IMR-90 (cell line): ENCODE results near the gene LIX1. TPM values are rescaled to one million over a fixed set of nuclear protein-coding genes. Genes with fewer than 3 reads are reported as not detected.

Experiments used
- ATAC-seq: fragments of 200-7000 bp; cut with Tn5 transposase; 2 replicates; pipeline ENCODE4 v1.9.1; 2020; ENCODE audit warnings: low read depth, mild to moderate bottlenecking, moderate library complexity
- BruUV-seq: library from RNA; stranded (reverse); fragments of 400-500 nt; replicated peaks from 2 replicates; lab custom pipeline; 2021; lab: Mats Ljungman, UMichigan
- CTCF ChIA-PET: fragments of 300-600 bp; formaldehyde crosslinking; extraction: SDS; loops from one replicate; lab custom pipeline; 2021; ENCODE audit warnings: antibody characterized with exemption; lab: Yijun Ruan, JAX
- POLR2A ChIA-PET: fragments of 300-600 bp; sonication (Branson Sonifier 250); formaldehyde crosslinking; loops from one replicate; lab custom pipeline; 2022; ENCODE audit warnings: antibody characterized with exemption; ENCODE audit not compliant: unreplicated experiment; lab: Charles Lee
- DNase-seq: peaks from one replicate; pipeline ENCODE4 v3.0.0; 2013
- H2AFZ ChIP-seq: replicated peaks from 2 replicates; pipeline ENCODE3; 2013; ENCODE audit warnings: low read length, mild to moderate bottlenecking; ENCODE audit not compliant: poor library complexity
- H2AK5ac ChIP-seq: 2 replicates; pipeline ENCODE4 v1.6.1; 2013; ENCODE audit warnings: low read depth, low read length, inconsistent platforms
- H2AK9ac ChIP-seq: replicated peaks from 2 replicates; pipeline ENCODE3; 2013; ENCODE audit warnings: mild to moderate bottlenecking, low read depth, low read length, moderate library complexity; ENCODE audit not compliant: poor library complexity
- H2BK120ac ChIP-seq: 2 replicates; pipeline ENCODE4 v1.6.1; 2013; ENCODE audit warnings: low read depth, low read length, inconsistent platforms
- H2BK15ac ChIP-seq: 3 replicates; pipeline ENCODE4 v1.6.1; 2013; ENCODE audit warnings: low read depth, low read length, inconsistent platforms
- H2BK20ac ChIP-seq: 2 replicates; pipeline ENCODE4 v1.6.1; 2013; ENCODE audit warnings: low read depth, mild to moderate bottlenecking, inconsistent platforms, low read length, moderate library complexity
- H2BK5ac ChIP-seq: 2 replicates; pipeline ENCODE4 v1.6.1; 2013; ENCODE audit warnings: mild to moderate bottlenecking, low read depth, low read length, inconsistent platforms; ENCODE audit not compliant: poor library complexity, severe bottlenecking
- H3K14ac ChIP-seq: replicated peaks from 2 replicates; pipeline ENCODE4 v1.6.1; 2013; ENCODE audit warnings: low read depth, low read length, inconsistent platforms
- H3K18ac ChIP-seq: 2 replicates; pipeline ENCODE4 v1.6.1; 2013; ENCODE audit warnings: low read depth, low read length, control low read depth
- H3K23ac ChIP-seq: 2 replicates; pipeline ENCODE4 v1.6.1; 2013; ENCODE audit warnings: low read depth, low read length, inconsistent platforms
- H3K27ac ChIP-seq: 2 replicates; pipeline ENCODE4 v1.5.1; 2013; ENCODE audit warnings: mild to moderate bottlenecking, control low read depth, low read length; ENCODE audit not compliant: insufficient read depth
- H3K27me3 ChIP-seq: 2 replicates; pipeline ENCODE4 v1.6.1; 2013; ENCODE audit warnings: low read length; ENCODE audit not compliant: control insufficient read depth, insufficient read depth
- H3K36me3 ChIP-seq: 2 replicates; pipeline ENCODE4 v1.6.1; 2013; ENCODE audit warnings: low read length, mixed read lengths; ENCODE audit not compliant: control insufficient read depth, insufficient read depth
- H3K4ac ChIP-seq: 2 replicates; pipeline ENCODE4 v1.6.1; 2013; ENCODE audit warnings: low read depth, low read length, inconsistent platforms
- H3K4me1 ChIP-seq: 2 replicates; pipeline ENCODE4 v1.6.1; 2013; ENCODE audit warnings: low read length, mixed read lengths; ENCODE audit not compliant: control insufficient read depth, insufficient read depth
- H3K4me2 ChIP-seq: 2 replicates; pipeline ENCODE4 v1.6.1; 2013; ENCODE audit warnings: low read depth, mild to moderate bottlenecking, control low read depth, low read length, moderate library complexity
- H3K4me3 ChIP-seq: 2 replicates; pipeline ENCODE4 v1.5.1; 2013; ENCODE audit warnings: low read depth, mild to moderate bottlenecking, control low read depth, low read length, moderate library complexity; ENCODE audit not compliant: insufficient read depth
- H3K56ac ChIP-seq: 2 replicates; pipeline ENCODE4 v1.6.1; 2013; ENCODE audit warnings: low read length, inconsistent platforms; ENCODE audit not compliant: insufficient read depth; ENCODE audit errors: extremely low read depth
- H3K79me1 ChIP-seq, 2 experiments: 2 replicates each; pipeline ENCODE4 v1.6.1; 2013; ENCODE audit warnings: low read length in 2 of 2, inconsistent platforms in 1 of 2, low read depth in 1 of 2
- H3K9ac ChIP-seq: 2 replicates; pipeline ENCODE4 v1.6.1; 2013; ENCODE audit warnings: low read depth, low read length, control low read depth
- H3K9me1 ChIP-seq: 2 replicates; pipeline ENCODE4 v1.6.1; 2013; ENCODE audit warnings: low read length, inconsistent platforms; ENCODE audit not compliant: insufficient read depth
- H3K9me3 ChIP-seq: 2 replicates; pipeline ENCODE4 v1.6.1; 2013; ENCODE audit warnings: low read length; ENCODE audit not compliant: control insufficient read depth, insufficient read depth
- H4K20me1 ChIP-seq: 2 replicates; pipeline ENCODE4 v1.6.1; 2013; ENCODE audit warnings: low read length, inconsistent platforms; ENCODE audit not compliant: insufficient read depth
- H4K5ac ChIP-seq: 2 replicates; pipeline ENCODE4 v1.6.1; 2013; ENCODE audit warnings: mild to moderate bottlenecking, low read depth, low read length, control low read depth
- H4K8ac ChIP-seq, 2 experiments: 2 replicates each; pipeline ENCODE4 v1.6.1; 2013; ENCODE audit warnings: low read depth in 2 of 2, low read length in 2 of 2, control low read depth in 1 of 2, inconsistent platforms in 1 of 2
- H4K91ac ChIP-seq: 2 replicates; pipeline ENCODE4 v1.6.1; 2013; ENCODE audit warnings: low read depth, low read length, inconsistent platforms; ENCODE audit not compliant: insufficient read depth
- BHLHE40 ChIP-seq: fragments of 150-350 bp; IDR thresholded peaks from 2 replicates; pipeline ENCODE4 v1.6.1; 2016; ENCODE audit warnings: mild to moderate bottlenecking, low read depth, low read length
- CEBPB ChIP-seq: IDR thresholded peaks from 2 replicates; pipeline ENCODE4 v1.6.1; 2012; ENCODE audit warnings: low read depth, low read length, improper control_type of control experiment
- CHD1 ChIP-seq: IDR thresholded peaks from 2 replicates; pipeline ENCODE4 v1.6.1; 2012; ENCODE audit warnings: low read depth, low read length, improper control_type of control experiment
- MAFK ChIP-seq: IDR thresholded peaks from 2 replicates; pipeline ENCODE4 v1.6.1; 2012; ENCODE audit warnings: low read depth, low read length, improper control_type of control experiment
- MAZ ChIP-seq: IDR thresholded peaks from 2 replicates; pipeline ENCODE4 v1.6.1; 2012; ENCODE audit warnings: low read depth, mild to moderate bottlenecking, low read length, improper control_type of control experiment, moderate library complexity, borderline replicate concordance
- SMC3 ChIP-seq: fragments of 150-350 bp; IDR thresholded peaks from 2 replicates; pipeline ENCODE4 v1.6.1; 2016; ENCODE audit warnings: low read depth, mild to moderate bottlenecking, antibody characterized with exemption, low read length, moderate library complexity
- WGBS, 2 experiments: methylation state at CpG; one replicate each; pipeline versions ENCODE4 v1.1.5 to v1.1.7; 2013; ENCODE audit warnings: missing lambda C conversion rate in 2 of 2; ENCODE audit not compliant: insufficient read length in 1 of 2; ENCODE audit errors: extremely low coverage in 2 of 2; 5-methylcytosine and 5-hydroxymethylcytosine counted together
- dilution Hi-C: fragments of 300-500 bp; cut with HindIII; formaldehyde crosslinking; loops from one replicate; pipeline ENCODE4 v1.14.3; 2018; ENCODE audit warnings: low sequenced_read_pairs; ENCODE audit not compliant: unreplicated experiment
- in situ Hi-C: fragments of 300-500 bp; cut with MboI; formaldehyde crosslinking; loops from 3 replicates; pipeline ENCODE4 v1.14.3; 2019; ENCODE audit warnings: low sequenced_read_pairs, inconsistent platforms, mixed read lengths
- intact Hi-C: fragments of 100-400 bp; cut with micrococcal nuclease; formaldehyde crosslinking; loops from 2 replicates; pipeline ENCODE4 v1.10.0; 2022
- polyA plus RNA-seq, 3 experiments: library from polyadenylated mRNA; depleted of rRNA; stranded (reverse); fragments of >200 nt; gene quantifications; 2 replicates each; pipeline ENCODE4 v1.2.3, GENCODE V29; 2012; ENCODE audit warnings: low replicate concordance in 1 of 3
- total RNA-seq: library from RNA; depleted of rRNA; stranded (reverse); fragments of >200 nt; gene quantifications from 2 replicates; pipeline ENCODE4 v1.2.3, GENCODE V29; 2012
- TF ChIP-seq, protein P1 (sequence below): fragments of 150-350 bp; IDR thresholded peaks from 2 replicates; pipeline ENCODE4 v1.6.1; 2017; ENCODE audit warnings: mild to moderate bottlenecking, antibody characterized with exemption, low read length, low read depth

The LIX1 gene
- total and polyA plus RNA-seq, 2 of the 4 experiments (the other 2 are of a cell fraction) = not detected

- 100% methylated on average over 1 of the region's 5 CpGs; no CpG with 5 or more reads in 1 of the 2 experiments for WGBS, 2 experiments
- Histone ChIP-seq H3K4ac (no peak overlapping the region), H4K20me1 (no peaks in the 10 kb centered on the region), H3K9me3 (no peaks in the 10 kb centered on the region), H3K14ac (no peak overlapping the region), H4K5ac (no peak overlapping the region), H3K36me3 (no peaks in the 10 kb centered on the region), H3K27ac (no peak overlapping the region), H3K4me3 (no peak overlapping the region), H2BK120ac (no peak overlapping the region), H3K4me1 (no peaks in the 10 kb centered on the region), H3K23ac (no peak overlapping the region), H3K9me1 (no peaks in the 10 kb centered on the region), H2BK20ac (no peak overlapping the region), H3K27me3 (no peaks in the 10 kb centered on the region), H2BK15ac (no peak overlapping the region), H3K18ac (no peak overlapping the region), H3K56ac (no peak overlapping the region), H2AK5ac (no peak overlapping the region), H4K8ac (no peak overlapping the region), H2BK5ac (no peak overlapping the region), H3K9ac (no peak overlapping the region), H3K4me2 (no peak overlapping the region), H4K91ac (no peak overlapping the region), H2AK9ac (no peak overlapping the region), H2AFZ (no peak overlapping the region), H3K79me1 (no peaks in the 10 kb centered on the region)
- dilution Hi-C loops = no loop called here
- no peak for ATAC-seq
- ChIA-PET CTCF (interaction anchor here (0.6 kb wide), 1 partner anchor 79 kb away, joined by 3 read pairs; no protein-coding TSS in a partner anchor), POLR2A (no interaction called here)
- no TSS peak for BruUV-seq
- TF ChIP-seq MAFK = no peak
- no peak for TF ChIP-seq BHLHE40
- TF ChIP-seq, protein P1, sequence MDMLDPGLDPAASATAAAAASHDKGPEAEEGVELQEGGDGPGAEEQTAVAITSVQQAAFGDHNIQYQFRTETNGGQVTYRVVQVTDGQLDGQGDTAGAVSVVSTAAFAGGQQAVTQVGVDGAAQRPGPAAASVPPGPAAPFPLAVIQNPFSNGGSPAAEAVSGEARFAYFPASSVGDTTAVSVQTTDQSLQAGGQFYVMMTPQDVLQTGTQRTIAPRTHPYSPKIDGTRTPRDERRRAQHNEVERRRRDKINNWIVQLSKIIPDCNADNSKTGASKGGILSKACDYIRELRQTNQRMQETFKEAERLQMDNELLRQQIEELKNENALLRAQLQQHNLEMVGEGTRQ = no peak
- TF ChIP-seq CEBPB = no peak
- no peak for TF ChIP-seq MAZ
- TF ChIP-seq CHD1 = no peak
- TF ChIP-seq SMC3 = no peak
- DNase-seq = no peak
- in situ Hi-C loops = no loop called here
- intact Hi-C loops = no loop called here
Measured at GRCh38 chr5:97075649-97076048, 66.8 kb downstream of the LIX1 start.
